Upper lobe of left lung (tissue), 6 donors: ENCODE data around the gene ADGB. TPM values are rescaled to one million over a fixed set of nuclear protein-coding genes. Genes with fewer than 3 reads are reported as not detected.
A peak's percentile ranks its signal among the peaks of the same experiment; 100 is the strongest.
"Not testable (repeated sequence)": the region's sequence is repeated elsewhere in the genome, so short reads cannot be mapped to it uniquely, and the experiment has no call there.

Experiments
- ATAC-seq, 2 donors: fragments of 200-7000 bp; cut with Tn5 transposase; one replicate each; pipeline ENCODE4 v1.9.1; 2022; ENCODE audit warnings: mild to moderate bottlenecking in 2 of 2, moderate library complexity in 2 of 2; ENCODE audit not compliant: low FRiP score in 2 of 2
- DNase-seq, 2 donors: peaks; one replicate each; pipeline ENCODE4 v3.0.0-alpha.2; 2019 to 2020
- H3K27ac ChIP-seq, 4 donors: fragments of 200-600 bp; sonication (generic); one replicate each; pipeline ENCODE4 v1.5.1; 2016 to 2019
- H3K27me3 ChIP-seq, 4 donors: fragments of 200-600 bp; sonication (generic); one replicate each; pipeline ENCODE4 v1.5.1; 2017 to 2019
- H3K36me3 ChIP-seq, 4 donors: fragments of 200-600 bp; sonication (generic); one replicate each; pipeline ENCODE4 v1.5.1; 2016 to 2019
- H3K4me1 ChIP-seq, 4 donors: fragments of 200-600 bp; sonication (generic); one replicate each; pipeline ENCODE4 v1.5.1; 2018 to 2019
- H3K4me3 ChIP-seq, 4 donors: fragments of 200-600 bp; sonication (generic); one replicate each; pipeline ENCODE4 v1.5.1; 2017 to 2019; ENCODE audit warnings: mild to moderate bottlenecking in 2 of 4, moderate library complexity in 1 of 4
- H3K9me3 ChIP-seq, 4 donors: fragments of 200-600 bp; sonication (generic); one replicate each; pipeline ENCODE4 v1.5.1; 2018 to 2019
- EP300 ChIP-seq, 4 donors: sonication (generic); formaldehyde crosslinking; IDR thresholded peaks; one replicate each; pipeline ENCODE4 v1.5.1; 2017; ENCODE audit warnings: antibody characterized with exemption in 4 of 4, control low read depth in 2 of 4
- POLR2A ChIP-seq, 4 donors: fragments of 450-650 bp; IDR thresholded peaks; one replicate each; pipeline ENCODE4 v1.5.1; 2016 to 2017; ENCODE audit warnings: antibody characterized with exemption in 4 of 4, mild to moderate bottlenecking in 2 of 4
- POLR2AphosphoS5 ChIP-seq, 2 donors: sonication (generic); formaldehyde crosslinking; IDR thresholded peaks; one replicate each; pipeline ENCODE4 v1.5.1; 2017; ENCODE audit warnings: antibody characterized with exemption in 2 of 2
- WGBS, 2 donors: methylation state at CpG; one replicate each; pipeline ENCODE4 v1.1.5; 2017 to 2018; 5-methylcytosine and 5-hydroxymethylcytosine counted together
- total RNA-seq, 6 donors: library from RNA; depleted of rRNA in 4 of 6; stranded (reverse); fragments of >200 nt in 4 of 6; gene quantifications; one replicate each; pipeline versions ENCODE4 v1.1.0 to v1.2.1, GENCODE V29; 2016 to 2021
- TF ChIP-seq, protein P1 (sequence below), 6 experiments: fragments of 450-650 bp in 4 of 6; fragments of 200-600 bp in 2 of 6; sonication (generic) in 2 of 6; IDR thresholded peaks; one replicate each; pipeline ENCODE4 v1.5.1; 2016 to 2019; ENCODE audit warnings: antibody characterized with exemption in 6 of 6
- donor health status: DM: no; HTN: no; CAD: no; lungs with moderate emphysema.
- donor health status: DM: no; HTN: yes; CAD: no; lungs with severe emphysema.

Gene ADGB
- total RNA-seq, 6 donors from 2014 or later, result 0.31 to 34.6 (median 6.2) TPM

DNA sequence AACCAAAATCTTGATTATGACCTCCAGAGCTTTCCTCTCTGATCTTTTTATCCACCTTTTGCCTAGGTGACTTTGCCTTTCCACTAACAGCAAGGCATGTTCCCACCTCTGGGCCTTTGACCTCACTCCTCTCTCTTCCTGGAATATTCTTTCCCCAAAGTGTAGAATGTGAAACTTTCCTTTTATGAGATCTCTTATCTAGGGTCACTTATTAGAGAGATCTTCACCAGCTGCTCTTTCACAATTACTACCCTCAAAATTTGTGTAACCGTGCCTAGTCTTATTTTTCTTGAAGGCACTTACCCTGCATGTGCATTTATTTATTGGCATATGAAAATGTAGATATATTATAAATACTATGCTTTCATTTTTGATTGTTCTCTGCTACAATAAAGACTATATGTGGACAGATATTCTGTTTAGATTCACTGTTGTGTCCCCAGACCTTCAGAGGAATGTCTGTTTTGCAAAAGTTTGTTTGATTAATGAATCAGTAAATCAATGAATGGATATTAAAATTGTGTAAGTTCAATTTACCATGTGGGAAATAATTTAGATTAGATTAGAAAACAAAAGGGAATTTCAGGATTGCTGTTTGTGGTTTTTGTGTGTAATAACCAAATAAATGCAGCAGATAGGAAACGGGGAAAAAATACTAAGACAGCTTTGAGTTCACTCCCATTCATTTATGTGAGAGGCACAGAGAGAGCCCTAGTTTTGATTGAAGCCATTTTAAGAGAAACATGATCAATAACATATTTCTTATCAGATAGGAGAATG, 207.0 kb downstream of the ADGB start:
- no peaks in the 10 kb centered on the region for H3K4me1 ChIP-seq
- DNase-seq (no peak), ATAC-seq (no peak)
- no peak overlapping the region for H3K27ac ChIP-seq
- no peak overlapping the region for H3K4me3 ChIP-seq
- no peaks in the 10 kb centered on the region for H3K9me3 ChIP-seq
- no peak for TF ChIP-seq POLR2A (IDR thresholded peaks at IDR 0.05)
- TF ChIP-seq EP300 (IDR thresholded peaks at IDR 0.05), result no peak
- TF ChIP-seq POLR2AphosphoS5 (IDR thresholded peaks at IDR 0.05), result no peak
- TF ChIP-seq, protein P1, sequence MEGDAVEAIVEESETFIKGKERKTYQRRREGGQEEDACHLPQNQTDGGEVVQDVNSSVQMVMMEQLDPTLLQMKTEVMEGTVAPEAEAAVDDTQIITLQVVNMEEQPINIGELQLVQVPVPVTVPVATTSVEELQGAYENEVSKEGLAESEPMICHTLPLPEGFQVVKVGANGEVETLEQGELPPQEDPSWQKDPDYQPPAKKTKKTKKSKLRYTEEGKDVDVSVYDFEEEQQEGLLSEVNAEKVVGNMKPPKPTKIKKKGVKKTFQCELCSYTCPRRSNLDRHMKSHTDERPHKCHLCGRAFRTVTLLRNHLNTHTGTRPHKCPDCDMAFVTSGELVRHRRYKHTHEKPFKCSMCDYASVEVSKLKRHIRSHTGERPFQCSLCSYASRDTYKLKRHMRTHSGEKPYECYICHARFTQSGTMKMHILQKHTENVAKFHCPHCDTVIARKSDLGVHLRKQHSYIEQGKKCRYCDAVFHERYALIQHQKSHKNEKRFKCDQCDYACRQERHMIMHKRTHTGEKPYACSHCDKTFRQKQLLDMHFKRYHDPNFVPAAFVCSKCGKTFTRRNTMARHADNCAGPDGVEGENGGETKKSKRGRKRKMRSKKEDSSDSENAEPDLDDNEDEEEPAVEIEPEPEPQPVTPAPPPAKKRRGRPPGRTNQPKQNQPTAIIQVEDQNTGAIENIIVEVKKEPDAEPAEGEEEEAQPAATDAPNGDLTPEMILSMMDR (IDR thresholded peaks at IDR 0.05), result no peak
- H3K36me3 ChIP-seq, result no peaks in the 10 kb centered on the region
- WGBS, 2 donors, result 74 to 77% methylated on average over 2 of the region's 2 CpGs
- no peaks in the 10 kb centered on the region for H3K27me3 ChIP-seq

DNA sequence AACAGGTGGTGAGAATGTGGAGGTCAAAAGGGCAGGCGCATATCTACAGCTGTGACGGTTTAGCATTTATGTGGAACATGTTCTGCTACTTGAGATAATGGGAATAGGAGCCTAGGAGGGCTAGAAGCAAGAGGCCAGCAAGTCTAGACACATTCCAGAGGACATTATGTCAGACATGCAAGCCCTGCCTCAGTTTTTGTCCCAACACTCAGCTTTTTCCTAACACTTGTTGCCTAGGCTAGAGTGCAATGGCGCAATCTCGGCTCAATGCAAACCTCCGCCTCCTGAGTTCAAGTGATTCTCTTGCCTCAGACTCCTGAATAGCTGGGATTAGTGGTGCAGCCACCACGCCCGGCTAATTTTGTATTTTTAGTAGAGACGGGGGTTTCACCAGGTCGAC, 210.2 kb downstream of the ADGB start:
- not testable (repeated sequence) for H3K4me3 ChIP-seq, H3K36me3 ChIP-seq, ATAC-seq, H3K4me1 ChIP-seq, H3K9me3 ChIP-seq, H3K27ac ChIP-seq, DNase-seq, H3K27me3 ChIP-seq
- whole genome bisulfite sequencing, 2 donors, result 82 to 92% methylated on average over 9 of the region's 9 CpGs

DNA sequence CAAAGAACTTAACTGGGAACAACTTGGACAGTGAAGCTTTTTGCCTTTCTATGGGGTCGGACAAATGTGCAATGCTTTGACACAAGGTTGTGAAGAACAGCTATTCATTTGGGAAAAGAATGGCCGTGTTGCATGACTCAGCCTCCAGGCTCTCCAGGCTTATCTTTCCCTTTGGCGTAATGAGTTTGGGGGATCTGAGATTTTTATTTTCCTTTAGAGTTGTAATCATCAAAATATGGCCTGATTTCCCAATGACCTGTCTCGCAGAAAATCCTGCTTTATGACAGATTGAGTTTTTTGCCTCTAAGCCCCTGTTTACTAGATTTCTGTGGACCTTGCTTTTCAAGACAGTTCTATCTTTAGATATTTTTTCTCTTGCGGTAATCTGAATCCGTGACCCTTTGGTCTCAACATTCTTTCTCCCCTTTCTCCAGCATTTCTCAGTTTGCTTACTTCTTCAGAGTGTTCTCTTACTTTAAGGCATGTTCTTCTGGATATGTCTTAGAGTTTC, 214.1 kb downstream of the ADGB start:
- peak in 1 of 2 donors; percentile 78 for ATAC-seq
- not testable (repeated sequence) for H3K4me3 ChIP-seq, H3K9me3 ChIP-seq, H3K36me3 ChIP-seq, H3K27me3 ChIP-seq, DNase-seq, H3K4me1 ChIP-seq, H3K27ac ChIP-seq
- 72 to 80% methylated on average over 6 of the region's 6 CpGs for WGBS, 2 donors

DNA sequence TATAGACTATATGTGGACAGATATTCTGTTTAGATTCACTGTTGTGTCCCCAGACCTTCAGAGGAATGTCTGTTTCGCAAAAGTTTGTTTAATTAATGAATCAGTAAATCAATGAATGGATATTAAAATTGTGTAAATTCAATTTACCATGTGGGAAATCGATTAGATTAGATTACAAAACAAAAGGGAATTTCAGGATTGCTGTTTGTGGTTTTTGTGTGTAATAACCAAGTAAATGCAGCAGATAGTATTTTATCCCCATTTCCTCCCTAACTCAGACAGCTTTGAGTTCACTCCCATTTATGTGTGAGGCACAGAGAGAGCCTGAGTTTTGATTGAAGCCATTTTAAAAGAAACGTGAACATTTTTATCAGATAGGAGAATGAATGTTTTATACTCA, 214.8 kb downstream of the ADGB start:
- no peak for DNase-seq
- Histone ChIP-seq H3K4me1 (no peaks in the 10 kb centered on the region), H3K4me3 (no peak overlapping the region), H3K27me3 (no peaks in the 10 kb centered on the region), H3K27ac (no peak overlapping the region), H3K36me3 (no peaks in the 10 kb centered on the region), H3K9me3 (no peaks in the 10 kb centered on the region)
- ATAC-seq, result no peak
- no peak for TF ChIP-seq EP300 (IDR thresholded peaks at IDR 0.05)
- no peak for TF ChIP-seq POLR2AphosphoS5 (IDR thresholded peaks at IDR 0.05)
- TF ChIP-seq, protein P1 (IDR thresholded peaks at IDR 0.05), result no peak
- 59 to 60% methylated on average over 3 of the region's 3 CpGs for WGBS, 2 donors

DNA sequence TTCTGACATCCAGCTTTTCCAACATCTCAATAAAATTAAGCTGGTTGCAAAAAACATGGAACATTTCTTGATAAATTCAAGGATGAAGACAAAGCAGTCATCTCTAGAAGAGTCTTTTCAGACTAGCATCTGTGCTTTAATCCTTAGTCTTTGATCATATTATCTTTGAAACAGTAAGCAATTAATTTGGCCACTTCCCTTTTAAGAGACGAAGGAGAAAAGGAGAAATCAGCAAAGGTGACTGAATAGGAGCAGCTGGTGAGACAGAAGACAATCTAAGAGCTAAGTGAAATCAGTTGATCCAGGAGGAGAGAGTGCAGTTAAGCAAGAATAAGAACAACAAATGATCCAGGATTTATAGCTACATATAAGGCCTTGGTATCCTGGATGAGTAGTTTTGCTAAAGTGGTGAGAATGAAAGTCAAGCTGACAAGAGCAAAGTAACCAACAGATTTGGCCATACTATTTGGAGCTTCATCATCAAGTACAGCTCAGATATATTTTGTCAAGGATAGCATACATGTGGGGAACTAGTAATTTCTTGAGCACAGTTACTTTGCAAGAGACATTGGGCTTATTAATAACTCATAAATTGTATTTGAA, 215.5 kb downstream of the ADGB start:
- no peak for ATAC-seq
- Histone ChIP-seq H3K4me3 (no peak overlapping the region), H3K9me3 (no peaks in the 10 kb centered on the region), H3K27ac (no peak overlapping the region), H3K27me3 (no peaks in the 10 kb centered on the region), H3K36me3 (no peaks in the 10 kb centered on the region), H3K4me1 (no peaks in the 10 kb centered on the region)
- DNase-seq, result no peak
- 44 to 60% methylated on average over 1 of the region's 1 CpG for WGBS, 2 donors
- TF ChIP-seq EP300 (IDR thresholded peaks at IDR 0.05), result no peak
- TF ChIP-seq POLR2AphosphoS5 (IDR thresholded peaks at IDR 0.05), result no peak
- TF ChIP-seq POLR2A (IDR thresholded peaks at IDR 0.05), result no peak
- TF ChIP-seq, protein P1 (IDR thresholded peaks at IDR 0.05), result no peak

DNA sequence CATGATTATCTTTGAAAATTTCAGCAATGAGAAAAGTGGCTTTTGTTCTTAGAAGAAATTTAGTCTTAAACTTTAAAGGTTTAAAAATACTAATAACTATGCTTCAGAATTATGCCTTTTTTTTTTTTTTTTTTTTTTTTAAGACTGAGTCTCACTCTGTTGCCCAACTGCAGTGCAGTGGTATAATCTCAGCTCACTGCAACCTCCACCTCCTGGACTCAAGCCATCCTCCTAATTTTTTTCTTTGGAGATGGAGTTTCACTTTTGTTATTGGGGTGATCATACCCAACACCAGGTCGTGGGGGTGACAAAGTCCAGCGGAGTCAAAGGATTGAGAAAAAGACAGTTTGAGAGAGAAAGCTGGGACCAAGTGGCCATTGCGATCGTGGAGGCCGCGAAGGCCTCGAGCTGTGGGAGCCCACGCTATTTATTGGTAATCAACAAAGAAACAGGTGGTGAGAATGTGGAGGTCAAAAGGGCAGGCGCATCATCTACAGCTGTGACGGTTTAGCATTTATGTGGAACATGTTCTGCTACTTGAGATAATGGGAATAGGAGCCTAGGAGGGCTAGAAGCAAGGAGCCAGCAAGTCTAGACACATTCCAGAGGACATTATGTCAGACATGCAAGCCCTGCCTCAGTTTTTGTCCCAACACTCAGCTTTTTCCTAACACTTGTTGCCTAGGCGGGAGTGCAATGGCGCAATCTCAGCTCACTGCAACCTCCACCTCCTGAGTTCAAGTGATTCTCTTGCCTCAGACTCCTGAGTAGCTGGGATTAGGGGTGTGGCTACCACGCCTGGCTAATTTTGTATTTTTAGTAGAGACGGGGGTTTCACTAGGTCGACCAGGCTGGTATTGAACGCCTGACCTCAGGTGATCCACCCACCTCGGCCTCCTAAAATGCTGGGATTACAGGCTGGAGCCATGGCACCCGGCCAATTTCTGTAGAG, 217.0 kb downstream of the ADGB start:
- H3K9me3 ChIP-seq, H3K27me3 ChIP-seq, H3K27ac ChIP-seq, H3K36me3 ChIP-seq, H3K4me1 ChIP-seq, H3K4me3 ChIP-seq, ATAC-seq, DNase-seq: not testable (repeated sequence)
- WGBS, 2 donors, result 85 to 87% methylated on average over 16 to 18 of the region's 18 CpGs
